Measurements from ENCODE around the gene TNNI3K.

The TNNI3K gene

GRCh38 chr1:74392186-74392585, 157.0 kb downstream of the TNNI3K start:
- DNase-seq (ENCODE audit: low read depth) = no peak

- DNase-seq (ENCODE audit: low read depth) = no peak
Observed at GRCh38 chr1:74392840-74393239, 157.7 kb downstream of the TNNI3K start.

GRCh38 chr1:74395571-74395970, 160.4 kb downstream of the TNNI3K start:
- no peak for DNase-seq (ENCODE audit: low read depth)

- no peak for DNase-seq (ENCODE audit: low read depth)
Observed at GRCh38 chr1:74396462-74396861, 161.3 kb downstream of the TNNI3K start.

- no peak for DNase-seq (ENCODE audit: low read depth)
Observed at GRCh38 chr1:74396933-74397332, 161.7 kb downstream of the TNNI3K start.

- DNase-seq (ENCODE audit: low read depth) = no peak
Observed at GRCh38 chr1:74399249-74399648, 164.1 kb downstream of the TNNI3K start.

GRCh38 chr1:74402873-74403272, 167.7 kb downstream of the TNNI3K start:
- DNase-seq (ENCODE audit: low read depth) = no peak

- no peak for DNase-seq (ENCODE audit: low read depth)
Observed at GRCh38 chr1:74403606-74404005, 168.4 kb downstream of the TNNI3K start.

GRCh38 chr1:74406759-74407158, 171.6 kb downstream of the TNNI3K start:
- DNase-seq (ENCODE audit: low read depth) = no peak

GRCh38 chr1:74407902-74408301, 172.7 kb downstream of the TNNI3K start:
- DNase-seq (ENCODE audit: low read depth) = no peak

GRCh38 chr1:74412244-74412643, 177.1 kb downstream of the TNNI3K start:
- DNase-seq (ENCODE audit: low read depth) = no peak

GRCh38 chr1:74415935-74416334, 180.7 kb downstream of the TNNI3K start:
- DNase-seq (ENCODE audit: low read depth) = no peak

- no peak for DNase-seq (ENCODE audit: low read depth)
Observed at GRCh38 chr1:74419611-74420010, 184.4 kb downstream of the TNNI3K start.

- no peak for DNase-seq (ENCODE audit: low read depth)
Observed at GRCh38 chr1:74420467-74420866, 185.3 kb downstream of the TNNI3K start.

GRCh38 chr1:74422421-74423292, 187.5 kb downstream of the TNNI3K start:
- no peak for DNase-seq (ENCODE audit: low read depth)

GRCh38 chr1:74423471-74423870, 188.3 kb downstream of the TNNI3K start:
- no peak for DNase-seq (ENCODE audit: low read depth)

- DNase-seq (ENCODE audit: low read depth) = no peak
Observed at GRCh38 chr1:74425676-74426075, 190.5 kb downstream of the TNNI3K start.

GRCh38 chr1:74426208-74426937, 191.2 kb downstream of the TNNI3K start:
- DNase-seq (ENCODE audit: low read depth) = no peak

GRCh38 chr1:74427681-74428080, 192.5 kb downstream of the TNNI3K start:
- no peak for DNase-seq (ENCODE audit: low read depth)

GRCh38 chr1:74429580-74429979, 194.4 kb downstream of the TNNI3K start:
- DNase-seq (ENCODE audit: low read depth) = no peak

- no peak for DNase-seq (ENCODE audit: low read depth)
Observed at GRCh38 chr1:74430342-74430934, 195.3 kb downstream of the TNNI3K start.

GRCh38 chr1:74431531-74431930, 196.3 kb downstream of the TNNI3K start:
- DNase-seq (ENCODE audit: low read depth) = no peak

GRCh38 chr1:74432325-74432724, 197.1 kb downstream of the TNNI3K start:
- DNase-seq (ENCODE audit: low read depth) = no peak
